GM12878 (cell line): ENCODE results near the gene ATP6V0D1. TPM values are rescaled to one million over a fixed set of nuclear protein-coding genes. Genes with fewer than 3 reads are reported as not detected.
A peak's percentile ranks its signal among the peaks of the same experiment; 100 is the strongest.

Source experiments
- ATAC-seq: fragments of 200-7000 bp; cut with Tn5 transposase; 3 replicates; pipeline ENCODE4 v1.9.1; 2020; ENCODE audit warnings: mild to moderate bottlenecking, moderate library complexity
- BruUV-seq: library from RNA; stranded (reverse); fragments of 400-500 nt; replicated peaks from 2 replicates; lab custom pipeline; 2021; lab: Mats Ljungman, UMichigan
- CTCF ChIA-PET: fragments of 300-600 bp; sonication (Branson Sonifier 250); formaldehyde crosslinking; extraction: SDS; loops from one replicate; lab custom pipeline; 2021; ENCODE audit warnings: inconsistent platforms; lab: Yijun Ruan, JAX
- POLR2A ChIA-PET: fragments of 350-600 bp; formaldehyde crosslinking; extraction: SDS; loops from one replicate; lab custom pipeline; 2021; ENCODE audit warnings: inconsistent platforms; lab: Charles Lee
- RAD21 ChIA-PET: fragments of 300-600 bp; sonication (Branson Sonifier 250); formaldehyde crosslinking; loops from one replicate; lab custom pipeline; 2023; ENCODE audit warnings: antibody characterized with exemption; ENCODE audit not compliant: unreplicated experiment; lab: Charles Lee
- SMC1A ChIA-PET: fragments of 300-600 bp; sonication (Branson Sonifier 250); formaldehyde crosslinking; loops from one replicate; lab custom pipeline; 2023; ENCODE audit not compliant: unreplicated experiment, uncharacterized antibody; lab: Charles Lee
- DNase-seq: peaks from one replicate; pipeline ENCODE4 v3.0.0-alpha.2; 2011; ENCODE audit warnings: low read depth, low spot score
- FAIRE-seq: peaks from 3 replicates; lab custom pipeline; 2011; peaks lifted over from hg19 to GRCh38; lab: Jason Lieb, UNC
- H2AFZ ChIP-seq: 2 replicates; pipeline ENCODE4 v1.6.0; 2011; ENCODE audit warnings: low read depth, low read length, control low read depth; ENCODE audit not compliant: control insufficient read depth
- H3K27ac ChIP-seq: 2 replicates; pipeline ENCODE4 v1.5.1; 2011; ENCODE audit warnings: control low read depth; ENCODE audit not compliant: control insufficient read depth, insufficient read depth
- H3K27me3 ChIP-seq, 2 experiments: replicated peaks in 1 of 2; 2 replicates each; pipeline versions ENCODE4 v1.6.0 to v1.6.1; 2011; ENCODE audit warnings: low read length in 1 of 2; ENCODE audit not compliant: control insufficient read depth in 2 of 2, insufficient read depth in 2 of 2
- H3K36me3 ChIP-seq, 2 experiments: 2 replicates each; pipeline ENCODE4 v1.5.1; 2011; ENCODE audit warnings: low read length in 1 of 2; ENCODE audit not compliant: control insufficient read depth in 2 of 2, insufficient read depth in 2 of 2
- H3K4me1 ChIP-seq: 2 replicates; pipeline ENCODE4 v1.6.1; 2011; ENCODE audit warnings: mild to moderate bottlenecking, low read length, moderate library complexity, mixed read lengths; ENCODE audit not compliant: control insufficient read depth, insufficient read depth
- H3K4me2 ChIP-seq: 2 replicates; pipeline ENCODE4 v1.6.0; 2011; ENCODE audit warnings: control low read depth; ENCODE audit not compliant: control insufficient read depth, insufficient read depth
- H3K4me3 ChIP-seq: fragments of 200-600 bp; sonication (generic); 2 replicates; pipeline ENCODE4 v1.5.1; 2016
- H3K79me2 ChIP-seq: 2 replicates; pipeline ENCODE4 v1.6.0; 2011; ENCODE audit warnings: low read length; ENCODE audit not compliant: control insufficient read depth, insufficient read depth
- H3K9ac ChIP-seq: 2 replicates; pipeline ENCODE4 v1.8.0; 2011; ENCODE audit warnings: low read length, control low read depth, mixed read lengths; ENCODE audit not compliant: control insufficient read depth, insufficient read depth
- H3K9me3 ChIP-seq: replicated peaks from 3 replicates; pipeline ENCODE4 v1.5.1; 2011; ENCODE audit warnings: mild to moderate bottlenecking, low read length; ENCODE audit not compliant: control insufficient read depth, insufficient read depth
- H4K20me1 ChIP-seq: 2 replicates; pipeline ENCODE4 v1.6.0; 2011; ENCODE audit not compliant: control insufficient read depth, insufficient read depth
- CBX3 ChIP-seq: fragments of 200-600 bp; sonication (generic); IDR thresholded peaks from 2 replicates; pipeline ENCODE4 v1.6.1; 2016; ENCODE audit warnings: low read depth, borderline replicate concordance
- CREB1 ChIP-seq: IDR thresholded peaks from 2 replicates; pipeline ENCODE4 v1.6.1; 2012; ENCODE audit warnings: low read depth, mild to moderate bottlenecking, inconsistent platforms
- FOXK2 ChIP-seq: fragments of 450-650 bp; IDR thresholded peaks from 2 replicates; pipeline ENCODE4 v1.6.1; 2017; ENCODE audit warnings: mild to moderate bottlenecking, moderate library complexity
- HCFC1 ChIP-seq: fragments of 150-350 bp; IDR thresholded peaks from 2 replicates; pipeline ENCODE4 v1.6.1; 2014; ENCODE audit warnings: low read length
- HDAC6 ChIP-seq: fragments of 200-600 bp; sonication (generic); IDR thresholded peaks from one replicate; pipeline ENCODE4 v1.8.0; 2017; ENCODE audit warnings: antibody characterized with exemption; ENCODE audit not compliant: unreplicated experiment
- HDGF ChIP-seq: fragments of 450-650 bp; IDR thresholded peaks from 2 replicates; pipeline ENCODE4 v1.6.1; 2016; ENCODE audit warnings: antibody characterized with exemption
- KAT2A ChIP-seq: conservative IDR thresholded peaks from 2 replicates; pipeline ENCODE4 v1.6.1; 2011; ENCODE audit warnings: low read depth, low read length; ENCODE audit not compliant: control insufficient read depth
- POLR2A ChIP-seq: IDR thresholded peaks from 2 replicates; pipeline ENCODE4 v1.6.1; 2011; ENCODE audit warnings: low read depth, mild to moderate bottlenecking, low read length
- RAD21 ChIP-seq: IDR thresholded peaks from 2 replicates; pipeline ENCODE4 v1.6.1; 2011; ENCODE audit warnings: mild to moderate bottlenecking, low read depth, low read length, moderate library complexity; ENCODE audit not compliant: insufficient read depth
- RBBP5 ChIP-seq: fragments of 200-600 bp; sonication (generic); conservative IDR thresholded peaks from 2 replicates; pipeline ENCODE4 v1.6.1; 2016
- SMC3 ChIP-seq: IDR thresholded peaks from 2 replicates; pipeline ENCODE4 v1.6.1; 2011; ENCODE audit warnings: low read length, improper control_type of control experiment, borderline replicate concordance
- YY1 ChIP-seq: IDR thresholded peaks from 2 replicates; pipeline ENCODE4 v1.6.1; 2011; ENCODE audit warnings: low read depth, mild to moderate bottlenecking, low read length
- ZNF622 ChIP-seq: fragments of 450-650 bp; IDR thresholded peaks from 2 replicates; pipeline ENCODE4 v1.6.1; 2017; ENCODE audit warnings: mild to moderate bottlenecking, inconsistent platforms
- ZSCAN29 ChIP-seq: fragments of 450-650 bp; IDR thresholded peaks from 2 replicates; pipeline ENCODE4 v1.6.1; 2017; ENCODE audit warnings: mild to moderate bottlenecking, moderate library complexity
- WGBS: methylation state at CpG from one replicate; pipeline ENCODE4 v1.1.6; 2016; ENCODE audit warnings: low lambda C conversion rate; ENCODE audit not compliant: insufficient replicate concordance, insufficient coverage; ENCODE audit errors: missing lambda C conversion rate; 5-methylcytosine and 5-hydroxymethylcytosine counted together
- in situ Hi-C: fragments of 300-500 bp; cut with MboI; formaldehyde crosslinking; loops from 9 replicates; pipeline ENCODE4 v1.14.3; 2018; ENCODE audit warnings: mixed read lengths
- intact Hi-C: fragments of 100-400 bp; cut with micrococcal nuclease; formaldehyde crosslinking; loops from one replicate; pipeline ENCODE4 v1.14.2; 2022; ENCODE audit not compliant: unreplicated experiment
- polyA plus RNA-seq, 11 experiments: library from polyadenylated mRNA; depleted of rRNA in 4 of 11; unstranded in 6 of 11; stranded (reverse) in 5 of 11; fragments of >200 nt; fragmentation: Nextera tagmentation in 4 of 11; fragmentation: Illumina TruSeq in 1 of 11; extraction: Ambion mirVana in 4 of 11; extraction: Trizol in 1 of 11; gene quantifications; 1 replicate in 1 of 11; 2 replicates in 10 of 11; pipeline versions ENCODE4 v1.2.1 to v1.2.3, GENCODE V29; 2011 to 2016; ENCODE audit warnings: inconsistent platforms in 2 of 11, missing spikeins in 2 of 11, low read depth in 1 of 11
- total RNA-seq, 4 experiments: library from RNA; depleted of rRNA in 3 of 4; stranded (reverse); fragments of >200 nt in 3 of 4; fragmentation: Illumina TruSeq in 1 of 4; extraction: Trizol in 1 of 4; gene quantifications; 2 replicates each; pipeline versions ENCODE4 v1.2.1 to v1.2.3, GENCODE V29; 2013 to 2021
- TF ChIP-seq, protein P1 (sequence below): IDR thresholded peaks from 2 replicates; pipeline ENCODE4 v1.6.1; 2012; ENCODE audit warnings: low read length, inconsistent platforms
- TF ChIP-seq, protein P2 (sequence below): fragments of 450-650 bp; IDR thresholded peaks from 2 replicates; pipeline ENCODE4 v1.6.1; 2018; ENCODE audit warnings: borderline replicate concordance, mild to moderate bottlenecking; ENCODE audit not compliant: partially characterized antibody
- TF ChIP-seq, protein P3 (sequence below): fragments of 450-650 bp; IDR thresholded peaks from 2 replicates; pipeline ENCODE4 v1.6.1; 2017; ENCODE audit warnings: mild to moderate bottlenecking, low read depth, inconsistent platforms; ENCODE audit not compliant: poor library complexity, severe bottlenecking

The ATP6V0D1 gene
- total and polyA plus RNA-seq, 10 of the 15 experiments (the other 5 are each of a cell fraction or from before 2014, with no cell fraction given), result 28.1 to 141 (median 70.3) TPM

DNA sequence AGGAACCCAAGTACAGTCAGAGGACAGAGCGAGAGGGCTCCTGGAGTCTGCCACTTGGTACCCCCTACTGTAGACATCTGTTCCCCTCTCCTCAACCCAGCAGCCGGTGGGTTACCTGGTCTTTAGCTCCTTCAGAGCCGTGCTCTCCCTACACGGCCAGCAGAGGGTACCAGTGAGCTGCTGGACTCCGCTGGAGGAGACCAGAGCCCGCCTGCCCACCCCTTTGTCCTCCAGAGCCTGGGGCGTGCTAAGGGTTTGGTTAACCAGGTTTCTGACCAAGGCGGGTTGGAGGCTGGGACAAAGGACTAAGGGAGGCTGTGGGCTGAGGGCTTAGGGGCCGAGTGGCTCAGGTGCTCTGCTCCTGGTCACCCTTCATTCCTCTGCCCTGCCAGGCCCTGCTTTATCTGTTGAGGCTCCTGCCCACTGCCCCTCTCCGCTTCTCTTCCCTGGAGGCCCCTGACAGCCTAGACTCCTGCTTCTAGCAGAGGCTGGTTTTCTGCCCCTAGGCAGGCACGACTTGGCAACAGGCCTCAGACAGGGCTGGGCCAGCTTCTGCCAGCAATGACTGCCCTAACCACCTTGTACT is 52.7 kb downstream of the ATP6V0D1 start:
- in situ Hi-C loops (no loop called here), intact Hi-C loops (loop anchor here (1.0 kb wide), 3 partner anchors 19 to 86 kb away; no protein-coding TSS in a partner anchor)
- CTCF ChIA-PET, result interaction anchor here (0.6 to 5.6 kb wide), 33 partner anchors 8 to 346 kb away, joined by 3 to 84 read pairs (median 4); partner anchors contain the start of genes ATP6V0D1, CARMIL2 and ZDHHC1
- POLR2A ChIA-PET, result interaction anchor here (1.5 kb wide), 1 partner anchor 37 kb away, joined by 4 read pairs; no protein-coding TSS in a partner anchor
- no TSS peak for BruUV-seq
- RAD21 ChIA-PET, result interaction anchor here (0.6 to 3.1 kb wide), 23 partner anchors 9 to 181 kb away, joined by 3 to 31 read pairs (median 4); partner anchors contain the start of genes ATP6V0D1 and FHOD1
- H3K9ac ChIP-seq, result no peak overlapping the region
- no peak for FAIRE-seq
- peak; percentile 88 for ATAC-seq
- peaks cover 4% of the 10 kb centered on the region; the same call in 1 of the 2 replicates for H3K4me1 ChIP-seq
- DNase-seq, result no peak
- H3K4me2 ChIP-seq, result no peak overlapping the region
- no peak overlapping the region for H2AFZ ChIP-seq
- H3K27ac ChIP-seq, result no peak overlapping the region
- peaks cover 12 to 15% of the 10 kb centered on the region in 2 experiments for H3K27me3 ChIP-seq
- no peaks in the 10 kb centered on the region for H3K9me3 ChIP-seq
- SMC1A ChIA-PET, result interaction anchor here (0.6 to 2.8 kb wide), 15 partner anchors 10 to 88 kb away, joined by 3 to 19 read pairs (median 4); partner anchors contain the start of genes ATP6V0D1 and ZDHHC1
- no peaks in the 10 kb centered on the region for H4K20me1 ChIP-seq
- no peaks in the 10 kb centered on the region for H3K79me2 ChIP-seq
- H3K4me3 ChIP-seq, result no peak overlapping the region
- H3K36me3 ChIP-seq, result no peaks in the 10 kb centered on the region
- WGBS, result 9% methylated on average over 11 of the region's 11 CpGs
- no peak for TF ChIP-seq HDAC6
- no peak for TF ChIP-seq KAT2A
- no peak for TF ChIP-seq CBX3
- 0 out of 2 replicates have a peak, but pooled peaks have one; percentile 58 for TF ChIP-seq YY1
- no peak for TF ChIP-seq HDGF
- peak; percentile 81; the same call in 1 of the 2 replicates for TF ChIP-seq SMC3
- TF ChIP-seq HCFC1, result no peak
- no peak for TF ChIP-seq ZNF622
- TF ChIP-seq, protein P1, sequence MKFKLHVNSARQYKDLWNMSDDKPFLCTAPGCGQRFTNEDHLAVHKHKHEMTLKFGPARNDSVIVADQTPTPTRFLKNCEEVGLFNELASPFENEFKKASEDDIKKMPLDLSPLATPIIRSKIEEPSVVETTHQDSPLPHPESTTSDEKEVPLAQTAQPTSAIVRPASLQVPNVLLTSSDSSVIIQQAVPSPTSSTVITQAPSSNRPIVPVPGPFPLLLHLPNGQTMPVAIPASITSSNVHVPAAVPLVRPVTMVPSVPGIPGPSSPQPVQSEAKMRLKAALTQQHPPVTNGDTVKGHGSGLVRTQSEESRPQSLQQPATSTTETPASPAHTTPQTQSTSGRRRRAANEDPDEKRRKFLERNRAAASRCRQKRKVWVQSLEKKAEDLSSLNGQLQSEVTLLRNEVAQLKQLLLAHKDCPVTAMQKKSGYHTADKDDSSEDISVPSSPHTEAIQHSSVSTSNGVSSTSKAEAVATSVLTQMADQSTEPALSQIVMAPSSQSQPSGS, result no peak
- peak; percentile 72 for TF ChIP-seq RAD21
- no peak for TF ChIP-seq POLR2A
- TF ChIP-seq, protein P2, sequence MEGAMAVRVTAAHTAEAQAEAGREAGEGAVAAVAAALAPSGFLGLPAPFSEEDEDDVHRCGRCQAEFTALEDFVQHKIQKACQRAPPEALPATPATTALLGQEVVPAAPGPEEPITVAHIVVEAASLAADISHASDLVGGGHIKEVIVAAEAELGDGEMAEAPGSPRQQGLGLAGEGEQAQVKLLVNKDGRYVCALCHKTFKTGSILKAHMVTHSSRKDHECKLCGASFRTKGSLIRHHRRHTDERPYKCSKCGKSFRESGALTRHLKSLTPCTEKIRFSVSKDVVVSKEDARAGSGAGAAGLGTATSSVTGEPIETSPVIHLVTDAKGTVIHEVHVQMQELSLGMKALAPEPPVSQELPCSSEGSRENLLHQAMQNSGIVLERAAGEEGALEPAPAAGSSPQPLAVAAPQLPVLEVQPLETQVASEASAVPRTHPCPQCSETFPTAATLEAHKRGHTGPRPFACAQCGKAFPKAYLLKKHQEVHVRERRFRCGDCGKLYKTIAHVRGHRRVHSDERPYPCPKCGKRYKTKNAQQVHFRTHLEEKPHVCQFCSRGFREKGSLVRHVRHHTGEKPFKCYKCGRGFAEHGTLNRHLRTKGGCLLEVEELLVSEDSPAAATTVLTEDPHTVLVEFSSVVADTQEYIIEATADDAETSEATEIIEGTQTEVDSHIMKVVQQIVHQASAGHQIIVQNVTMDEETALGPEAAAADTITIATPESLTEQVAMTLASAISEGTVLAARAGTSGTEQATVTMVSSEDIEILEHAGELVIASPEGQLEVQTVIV, result no peak
- TF ChIP-seq, protein P3, sequence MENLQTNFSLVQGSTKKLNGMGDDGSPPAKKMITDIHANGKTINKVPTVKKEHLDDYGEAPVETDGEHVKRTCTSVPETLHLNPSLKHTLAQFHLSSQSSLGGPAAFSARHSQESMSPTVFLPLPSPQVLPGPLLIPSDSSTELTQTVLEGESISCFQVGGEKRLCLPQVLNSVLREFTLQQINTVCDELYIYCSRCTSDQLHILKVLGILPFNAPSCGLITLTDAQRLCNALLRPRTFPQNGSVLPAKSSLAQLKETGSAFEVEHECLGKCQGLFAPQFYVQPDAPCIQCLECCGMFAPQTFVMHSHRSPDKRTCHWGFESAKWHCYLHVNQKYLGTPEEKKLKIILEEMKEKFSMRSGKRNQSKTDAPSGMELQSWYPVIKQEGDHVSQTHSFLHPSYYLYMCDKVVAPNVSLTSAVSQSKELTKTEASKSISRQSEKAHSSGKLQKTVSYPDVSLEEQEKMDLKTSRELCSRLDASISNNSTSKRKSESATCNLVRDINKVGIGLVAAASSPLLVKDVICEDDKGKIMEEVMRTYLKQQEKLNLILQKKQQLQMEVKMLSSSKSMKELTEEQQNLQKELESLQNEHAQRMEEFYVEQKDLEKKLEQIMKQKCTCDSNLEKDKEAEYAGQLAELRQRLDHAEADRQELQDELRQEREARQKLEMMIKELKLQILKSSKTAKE, result no peak
- no peak for TF ChIP-seq RBBP5
- no peak for TF ChIP-seq FOXK2
- TF ChIP-seq ZSCAN29, result no peak
- TF ChIP-seq CREB1, result no peak
